HepG2 (cell line): ENCODE data around the gene SYP. TPM values are rescaled to one million over a fixed set of nuclear protein-coding genes. Genes with fewer than 3 reads are reported as not detected.

Source experiments
- ATAC-seq: fragments of 200-7000 bp; cut with Tn5 transposase; 3 replicates; pipeline ENCODE4 v1.9.1; 2020; ENCODE audit warnings: mild to moderate bottlenecking, moderate library complexity
- BruUV-seq: library from RNA; stranded (reverse); fragments of 400-500 nt; replicated peaks from 2 replicates; lab custom pipeline; 2021; lab: Mats Ljungman, UMichigan
- CTCF ChIA-PET: fragments of 300-600 bp; formaldehyde crosslinking; extraction: SDS; loops from one replicate; lab custom pipeline; 2021; ENCODE audit warnings: low total read pairs, inconsistent platforms, low intra/inter-chr PET ratio; lab: Yijun Ruan, JAX
- POLR2A ChIA-PET: fragments of 350-600 bp; sonication (Branson Sonifier 250); formaldehyde crosslinking; loops from one replicate; lab custom pipeline; 2020; ENCODE audit warnings: antibody characterized with exemption, inconsistent platforms; lab: Yijun Ruan, JAX
- DNase-seq: peaks from one replicate; pipeline ENCODE4 v3.0.0-alpha.2; 2015; ENCODE audit warnings: low spot score
- FAIRE-seq: peaks from 3 replicates; lab custom pipeline; 2011; peaks lifted over from hg19 to GRCh38; lab: Jason Lieb, UNC
- H2AFZ ChIP-seq: one replicate; pipeline ENCODE4 v1.6.1; 2011; ENCODE audit warnings: low read length, inconsistent platforms
- H3K27ac ChIP-seq: fragments of 300-600 bp; 3 replicates; pipeline ENCODE4 v1.8.0; 2011; ENCODE audit warnings: mixed run types, mild to moderate bottlenecking, mixed read lengths, low read length, inconsistent platforms; ENCODE audit not compliant: insufficient read depth; ENCODE audit errors: extremely low read length
- H3K27me3 ChIP-seq, 2 experiments: fragments of 200-600 bp in 1 of 2; 2 replicates in 1 of 2; 3 replicates in 1 of 2; pipeline versions ENCODE4 v1.6.0 to v1.8.0; 2011; ENCODE audit warnings: low read length in 2 of 2, mild to moderate bottlenecking in 2 of 2, moderate library complexity in 2 of 2, inconsistent platforms in 1 of 2; ENCODE audit not compliant: insufficient read depth in 2 of 2, control insufficient read depth in 1 of 2
- H3K36me3 ChIP-seq, 2 experiments: fragments of 200-600 bp in 1 of 2; replicated peaks in 1 of 2; 2 replicates in 1 of 2; 3 replicates in 1 of 2; pipeline versions ENCODE4 v1.5.1 to v1.8.0; 2011; ENCODE audit warnings: low read length in 2 of 2, inconsistent platforms in 1 of 2; ENCODE audit not compliant: insufficient read depth in 2 of 2, control insufficient read depth in 1 of 2
- H3K4me1 ChIP-seq: 2 replicates; pipeline ENCODE4 v1.5.1; 2012; ENCODE audit warnings: low read length, inconsistent platforms; ENCODE audit not compliant: insufficient read depth
- H3K4me2 ChIP-seq: 2 replicates; pipeline ENCODE4 v1.6.0; 2011; ENCODE audit warnings: low read depth, low read length, inconsistent platforms
- H3K4me3 ChIP-seq, 3 experiments: fragments of 200-600 bp in 1 of 3; sonication (generic), shearing (Covaris generic) in 1 of 3; replicated peaks in 1 of 3; 2 replicates each; pipeline ENCODE4 v1.5.1; 2011 to 2016; ENCODE audit warnings: low read length in 3 of 3, inconsistent platforms in 2 of 3, low read depth in 2 of 3, mild to moderate bottlenecking in 2 of 3, control low read depth in 1 of 3, mixed read lengths in 1 of 3; ENCODE audit not compliant: insufficient read depth in 1 of 3
- H3K79me2 ChIP-seq: one replicate; pipeline ENCODE4 v1.6.1; 2011; ENCODE audit warnings: low read length, inconsistent platforms; ENCODE audit not compliant: insufficient read depth
- H3K9ac ChIP-seq: 2 replicates; pipeline ENCODE4 v1.6.0; 2011; ENCODE audit warnings: mild to moderate bottlenecking, low read depth, low read length, inconsistent platforms; ENCODE audit not compliant: insufficient read depth
- H3K9me3 ChIP-seq: 2 replicates; pipeline ENCODE4 v1.5.1; 2012; ENCODE audit warnings: mild to moderate bottlenecking, low read length
- H4K20me1 ChIP-seq: 2 replicates; pipeline ENCODE4 v1.6.0; 2011; ENCODE audit warnings: inconsistent platforms, mild to moderate bottlenecking, low read length, moderate library complexity; ENCODE audit not compliant: insufficient read depth
- ARID4A ChIP-seq: sonication (generic); formaldehyde crosslinking; IDR thresholded peaks from 2 replicates; pipeline ENCODE4 v1.5.0; 2020; ENCODE audit warnings: mild to moderate bottlenecking, missing genetic modification reagents, borderline replicate concordance
- ARNTL ChIP-seq: sonication (generic); formaldehyde crosslinking; IDR thresholded peaks from 2 replicates; pipeline ENCODE4 v1.4.0; 2020; ENCODE audit warnings: mild to moderate bottlenecking, missing genetic modification reagents
- BRD4 ChIP-seq: sonication (generic); formaldehyde crosslinking; IDR thresholded peaks from 2 replicates; pipeline ENCODE4 v1.4.0; 2020; ENCODE audit warnings: missing genetic modification reagents
- DNMT1 ChIP-seq: sonication (generic); formaldehyde crosslinking; IDR thresholded peaks from 2 replicates; pipeline ENCODE4 v1.5.1; 2020; ENCODE audit warnings: mild to moderate bottlenecking, missing genetic modification reagents
- FOXA3 ChIP-seq: IDR thresholded peaks from 2 replicates; pipeline ENCODE4 v1.6.1; 2016; ENCODE audit warnings: missing genetic modification reagents, missing compliant biosample characterization
- HMGA1 ChIP-seq: sonication (generic); formaldehyde crosslinking; conservative IDR thresholded peaks from 2 replicates; pipeline ENCODE4 v1.4.0; 2020; ENCODE audit warnings: missing genetic modification reagents
- NBN ChIP-seq: fragments of 450-650 bp; conservative IDR thresholded peaks from 2 replicates; pipeline ENCODE4 v1.6.1; 2017
- NONO ChIP-seq, 2 experiments: fragments of 450-650 bp in 1 of 2; sonication (generic) in 1 of 2; formaldehyde crosslinking in 1 of 2; IDR thresholded peaks in 1 of 2; conservative IDR thresholded peaks in 1 of 2; 2 replicates each; pipeline versions ENCODE4 v1.6.1 to v1.8.0; 2017 to 2022; ENCODE audit warnings: mild to moderate bottlenecking in 1 of 2, missing genetic modification reagents in 1 of 2, moderate library complexity in 1 of 2
- RFX1 ChIP-seq: fragments of 450-650 bp; IDR thresholded peaks from 2 replicates; pipeline ENCODE4 v1.6.1; 2017
- RFX3 ChIP-seq: IDR thresholded peaks from 2 replicates; pipeline ENCODE4 v1.6.1; 2016; ENCODE audit warnings: missing biosample characterization, missing genetic modification reagents
- TIGD3 ChIP-seq: sonication (generic); formaldehyde crosslinking; IDR thresholded peaks from 2 replicates; pipeline ENCODE4 v1.5.1; 2020; ENCODE audit warnings: mild to moderate bottlenecking, missing genetic modification reagents, borderline replicate concordance
- ZFP91 ChIP-seq: sonication (generic); formaldehyde crosslinking; IDR thresholded peaks from 2 replicates; pipeline ENCODE4 v1.9.0; 2022; ENCODE audit warnings: missing genetic modification reagents, mild to moderate bottlenecking, borderline replicate concordance
- ZMYM3 ChIP-seq: sonication (generic); formaldehyde crosslinking; IDR thresholded peaks from 2 replicates; pipeline ENCODE4 v1.5.1; 2020; ENCODE audit warnings: mild to moderate bottlenecking, missing genetic modification reagents
- ZNF598 ChIP-seq: sonication (generic); formaldehyde crosslinking; IDR thresholded peaks from 2 replicates; pipeline ENCODE4 v1.5.1; 2020; ENCODE audit warnings: mild to moderate bottlenecking, missing genetic modification reagents, borderline replicate concordance
- ZNF710 ChIP-seq: sonication (generic); formaldehyde crosslinking; IDR thresholded peaks from 2 replicates; pipeline ENCODE4 v1.5.0; 2020; ENCODE audit warnings: mild to moderate bottlenecking, missing genetic modification reagents, borderline replicate concordance
- ZNF724P ChIP-seq: sonication (generic); formaldehyde crosslinking; IDR thresholded peaks from 2 replicates; pipeline ENCODE4 v1.8.0; 2022; ENCODE audit warnings: missing genetic modification reagents, borderline replicate concordance
- ZNF747 ChIP-seq: sonication (generic); formaldehyde crosslinking; IDR thresholded peaks from 2 replicates; pipeline ENCODE4 v1.8.1; 2023; ENCODE audit warnings: missing genetic modification reagents, mild to moderate bottlenecking, borderline replicate concordance
- WGBS: methylation state at CpG from one replicate; pipeline ENCODE4 v1.1.6; 2017; ENCODE audit warnings: low lambda C conversion rate; 5-methylcytosine and 5-hydroxymethylcytosine counted together
- in situ Hi-C: cut with HindIII; loops from 2 replicates; pipeline ENCODE4 v1.10.0; 2017; ENCODE audit warnings: low pct_unique_long_range_greater_than_20kb; ENCODE audit not compliant: extremely low pct_ligation_motif_present
- intact Hi-C: fragments of 100-400 bp; cut with micrococcal nuclease; formaldehyde crosslinking; loops from one replicate; pipeline ENCODE4 v1.10.0; 2022; ENCODE audit not compliant: unreplicated experiment
- polyA plus RNA-seq, 8 experiments: library from polyadenylated mRNA; depleted of rRNA in 3 of 8; stranded (reverse) in 7 of 8; unstranded in 1 of 8; fragments of >200 nt; fragmentation: Illumina TruSeq in 4 of 8; extraction: Trizol in 4 of 8; gene quantifications; 2 replicates each; pipeline versions ENCODE4 v1.2.1 to v1.2.3, GENCODE V29; 2011 to 2016; ENCODE audit warnings: low read depth in 4 of 8, missing spikeins in 1 of 8, mixed read lengths in 1 of 8; ENCODE audit not compliant: insufficient read depth in 1 of 8
- total RNA-seq, 5 experiments: library from RNA; depleted of rRNA; stranded (reverse); fragments of >200 nt; fragmentation: Illumina TruSeq; extraction: Trizol; gene quantifications; 2 replicates each; pipeline ENCODE4 v1.2.3, GENCODE V29; 2016; ENCODE audit warnings: low read depth in 1 of 5

The SYP gene
- total and polyA plus RNA-seq, 2 of the 13 experiments (the other 11 are each of a cell fraction or from before 2014, with no cell fraction given): 2.0 to 2.5 TPM

GRCh38 chrX:49237060-49237459 lies 37.1 kb upstream of the SYP start:
- intact Hi-C loops: no loop called here
- no peaks in the 10 kb centered on the region for H3K27me3 ChIP-seq
- no TSS peak for BruUV-seq
- no peak for TF ChIP-seq ZNF710 (CRISPR knock-in tag)
- no peak for TF ChIP-seq BRD4 (CRISPR knock-in tag)
- TF ChIP-seq RFX1: no peak
- no peak for TF ChIP-seq ZNF724P (CRISPR knock-in tag)
- no peak for TF ChIP-seq NBN
- no peak for TF ChIP-seq HMGA1 (CRISPR knock-in tag)
- no peak for TF ChIP-seq TIGD3
- TF ChIP-seq ZNF747 (CRISPR knock-in tag): no peak
- no peak for TF ChIP-seq ARNTL (CRISPR knock-in tag)
- no peak for TF ChIP-seq NONO (IDR thresholded peaks at IDR 0.05)
- TF ChIP-seq NONO (CRISPR knock-in tag; conservative IDR thresholded peaks at IDR 0.05): no peak
- no peak for TF ChIP-seq ZFP91 (CRISPR knock-in tag)
- no peak for TF ChIP-seq RFX3 (CRISPR knock-in tag)
- no peak for TF ChIP-seq DNMT1 (CRISPR knock-in tag)
- no peak for TF ChIP-seq ZMYM3 (CRISPR knock-in tag)
- TF ChIP-seq FOXA3 (CRISPR knock-in tag): no peak
- no peak for TF ChIP-seq ARID4A (CRISPR knock-in tag)
- TF ChIP-seq ZNF598 (CRISPR knock-in tag): no peak

More at GRCh38 chrX:49237060-49237459, 37.1 kb upstream of the SYP start:
- DNase-seq (no peak), ATAC-seq (no peak), FAIRE-seq (no peak)
- Histone ChIP-seq H3K4me3 (no peak overlapping the region), H3K36me3 (no peaks in the 10 kb centered on the region), H3K79me2 (no peaks in the 10 kb centered on the region), H3K4me1 (peaks cover 25% of the 10 kb centered on the region; the same call in 1 of the 2 replicates), H4K20me1 (no peaks in the 10 kb centered on the region), H3K9ac (no peak overlapping the region), H3K4me2 (no peak overlapping the region; the same call in 1 of the 2 replicates), H3K9me3 (no peaks in the 10 kb centered on the region), H3K27ac (no peak overlapping the region), H2AFZ (no peak overlapping the region)
- ChIA-PET POLR2A (interaction anchor here (1.6 kb wide), 1 partner anchor 46 kb away, joined by 5 read pairs; no protein-coding TSS in a partner anchor), CTCF (no interaction called here)
- in situ Hi-C loops: no loop called here
- 93% methylated on average over 1 of the region's 9 CpGs for WGBS
